ENCODE data around the gene NAA35. TPM values are rescaled to one million over a fixed set of nuclear protein-coding genes. Genes with fewer than 3 reads are reported as not detected.

NAA35 gene
- total RNA-seq, 1 donor from 2014 or later, result 17.9 TPM

DNA sequence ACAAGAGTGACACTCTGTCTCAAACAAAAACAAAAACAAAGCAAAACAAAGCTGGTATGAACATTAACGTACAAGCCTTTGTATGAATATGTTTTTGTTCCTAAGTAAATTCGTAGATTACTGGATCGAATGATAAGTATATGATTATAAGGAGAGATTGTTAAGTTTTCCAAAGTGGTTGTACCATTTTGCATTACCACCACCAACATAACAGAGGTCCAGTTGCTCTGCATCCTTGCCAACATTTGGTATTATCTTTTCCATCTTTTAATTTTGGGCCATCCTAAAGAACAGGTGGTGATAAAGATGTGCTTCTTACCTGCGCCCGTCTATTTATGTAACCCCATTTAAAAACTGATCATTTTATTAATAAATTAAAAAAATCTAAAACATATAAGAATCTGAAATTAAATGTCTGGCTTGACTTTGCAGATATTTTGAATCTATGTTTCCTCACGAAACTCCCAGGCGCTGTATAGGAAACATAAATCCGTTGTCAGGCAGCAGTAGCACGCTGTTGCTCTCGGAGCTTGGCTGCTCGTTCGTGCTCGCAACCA lies 593 bp upstream of the NAA35 start:
- Histone ChIP-seq H3K9me3 (replicated peaks) (no peaks in the 10 kb centered on the region), H3K4me1 (peaks cover 43% of the 10 kb centered on the region), H3K27me3 (ENCODE audit: low read depth) (no peaks in the 10 kb centered on the region), H3K27ac (replicated peaks) (peak overlapping the region; percentile 94), H3K4me3 (peak overlapping the region; percentile 82), H3K36me3 (peaks cover 23% of the 10 kb centered on the region)
- no peak for DNase-seq
- TF ChIP-seq, protein P1, sequence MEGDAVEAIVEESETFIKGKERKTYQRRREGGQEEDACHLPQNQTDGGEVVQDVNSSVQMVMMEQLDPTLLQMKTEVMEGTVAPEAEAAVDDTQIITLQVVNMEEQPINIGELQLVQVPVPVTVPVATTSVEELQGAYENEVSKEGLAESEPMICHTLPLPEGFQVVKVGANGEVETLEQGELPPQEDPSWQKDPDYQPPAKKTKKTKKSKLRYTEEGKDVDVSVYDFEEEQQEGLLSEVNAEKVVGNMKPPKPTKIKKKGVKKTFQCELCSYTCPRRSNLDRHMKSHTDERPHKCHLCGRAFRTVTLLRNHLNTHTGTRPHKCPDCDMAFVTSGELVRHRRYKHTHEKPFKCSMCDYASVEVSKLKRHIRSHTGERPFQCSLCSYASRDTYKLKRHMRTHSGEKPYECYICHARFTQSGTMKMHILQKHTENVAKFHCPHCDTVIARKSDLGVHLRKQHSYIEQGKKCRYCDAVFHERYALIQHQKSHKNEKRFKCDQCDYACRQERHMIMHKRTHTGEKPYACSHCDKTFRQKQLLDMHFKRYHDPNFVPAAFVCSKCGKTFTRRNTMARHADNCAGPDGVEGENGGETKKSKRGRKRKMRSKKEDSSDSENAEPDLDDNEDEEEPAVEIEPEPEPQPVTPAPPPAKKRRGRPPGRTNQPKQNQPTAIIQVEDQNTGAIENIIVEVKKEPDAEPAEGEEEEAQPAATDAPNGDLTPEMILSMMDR (IDR thresholded peaks at IDR 0.05; ENCODE audit: borderline replicate concordance), result no peak
- intact Hi-C loops (cut with micrococcal nuclease), result no loop called here

DNA sequence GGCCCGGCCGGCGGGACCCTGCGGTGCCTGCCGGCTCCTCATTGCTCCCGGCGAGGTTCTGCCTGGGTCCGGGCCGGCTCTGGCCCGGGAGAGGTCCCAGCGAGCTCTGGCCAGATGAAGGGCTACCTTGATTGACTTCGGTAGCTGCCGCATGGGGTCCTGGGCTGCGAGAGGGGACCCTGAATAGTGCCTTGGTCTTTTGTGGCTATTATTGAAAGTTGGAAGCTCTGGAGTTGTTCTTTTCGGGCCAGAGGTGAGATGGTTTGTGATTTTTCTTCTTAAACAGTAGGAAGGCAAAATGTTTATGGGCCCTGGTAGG lies 635 bp downstream of the NAA35 start:
- no peaks in the 10 kb centered on the region for H3K9me3 ChIP-seq (replicated peaks)
- no peak for DNase-seq
- peaks cover 46% of the 10 kb centered on the region for H3K4me1 ChIP-seq
- intact Hi-C loops (cut with micrococcal nuclease), result no loop called here
- peak overlapping the region; percentile 94 for H3K27ac ChIP-seq (replicated peaks)
- TF ChIP-seq, protein P1 (IDR thresholded peaks at IDR 0.05; ENCODE audit: borderline replicate concordance), result no peak
- H3K36me3 ChIP-seq, result peaks cover 26% of the 10 kb centered on the region
- H3K4me3 ChIP-seq, result peak overlapping the region; percentile 82
- H3K27me3 ChIP-seq (ENCODE audit: low read depth), result no peaks in the 10 kb centered on the region

DNA sequence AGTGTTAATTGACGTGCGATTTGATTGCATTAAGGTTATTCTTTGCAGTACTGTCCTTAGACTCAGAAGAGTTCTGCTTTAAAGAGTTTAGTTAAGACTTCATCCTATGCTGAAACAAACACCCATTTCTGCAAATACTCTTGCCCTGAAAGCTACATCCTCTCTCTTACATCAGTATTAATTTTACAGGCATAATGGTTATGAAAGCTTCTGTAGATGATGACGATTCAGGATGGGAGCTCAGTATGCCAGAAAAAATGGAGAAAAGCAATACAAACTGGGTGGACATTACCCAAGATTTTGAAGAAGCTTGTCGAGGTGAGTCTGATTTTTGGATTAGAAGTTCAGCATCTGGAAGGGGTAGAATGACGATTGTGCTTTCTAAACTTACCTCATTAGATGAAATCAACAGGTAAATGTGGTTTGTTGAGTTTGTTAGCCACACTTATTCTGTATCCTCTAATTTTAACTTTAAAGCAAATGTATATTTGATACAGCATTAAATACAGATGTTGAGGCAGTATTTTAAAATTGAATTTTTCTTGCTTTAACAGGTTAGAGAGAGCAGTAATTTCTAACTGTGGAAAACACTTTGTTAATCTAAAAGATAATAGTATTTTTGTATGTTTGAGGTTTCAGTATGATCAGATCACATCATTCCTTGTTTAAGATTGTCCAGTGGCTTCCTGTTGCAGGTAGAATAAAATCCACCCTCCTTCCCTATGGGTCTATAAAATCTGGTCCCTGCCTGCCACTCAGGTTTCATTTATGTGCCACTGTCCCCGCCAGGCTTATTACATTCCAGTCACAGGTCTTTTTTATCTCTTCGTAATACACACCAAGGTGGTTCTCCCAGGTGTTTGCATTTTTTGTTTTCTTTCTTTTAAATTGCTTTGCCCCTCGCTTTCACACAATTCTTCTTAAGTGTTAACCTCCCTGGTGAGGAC lies 1.3 kb downstream of the NAA35 start:
- peaks cover 26% of the 10 kb centered on the region for H3K36me3 ChIP-seq
- intact Hi-C loops (cut with micrococcal nuclease), result no loop called here
- peak overlapping the region; percentile 94 for H3K27ac ChIP-seq (replicated peaks)
- no peaks in the 10 kb centered on the region for H3K27me3 ChIP-seq (ENCODE audit: low read depth)
- TF ChIP-seq, protein P1 (IDR thresholded peaks at IDR 0.05; ENCODE audit: borderline replicate concordance), result no peak
- no peak for DNase-seq
- H3K4me1 ChIP-seq, result peaks cover 53% of the 10 kb centered on the region
- no peaks in the 10 kb centered on the region for H3K9me3 ChIP-seq (replicated peaks)
- peak overlapping the region; percentile 82 for H3K4me3 ChIP-seq

DNA sequence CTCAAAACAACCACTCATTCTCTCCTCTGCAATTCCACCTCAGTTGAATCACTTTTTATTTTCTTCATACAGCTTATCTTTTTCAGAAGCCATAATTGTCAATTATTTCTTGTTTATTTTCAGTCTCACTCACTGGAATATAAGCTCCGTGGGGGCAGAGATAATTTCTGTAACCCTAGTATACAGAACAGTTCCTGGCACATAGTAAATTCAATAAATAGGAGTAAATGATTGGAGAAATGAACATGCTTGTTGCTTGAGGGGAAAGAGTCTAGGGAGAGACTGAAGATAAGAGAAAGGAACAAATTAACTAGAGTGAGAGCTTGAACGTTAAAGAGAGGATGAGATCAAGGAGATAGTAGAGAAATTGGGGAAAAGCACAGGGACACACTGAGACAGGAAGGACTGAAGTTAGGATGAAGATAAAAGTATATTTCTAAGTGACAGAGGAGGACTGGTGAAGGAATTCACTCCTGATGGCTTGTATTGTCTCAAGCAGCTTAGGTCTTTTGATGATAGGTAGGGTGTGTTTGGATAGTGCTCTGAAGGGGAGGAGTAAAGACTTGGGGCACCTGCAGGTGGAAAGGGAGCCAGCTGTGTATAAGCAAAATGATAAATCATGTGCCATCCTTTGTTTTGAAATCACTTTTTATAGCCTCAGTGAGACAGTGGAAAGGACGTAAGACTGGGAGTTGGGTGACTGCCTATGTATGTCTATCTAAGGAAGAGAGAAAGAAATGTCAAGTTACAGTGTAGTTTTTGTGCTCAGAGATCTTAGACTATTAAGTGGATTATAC lies 2.2 kb downstream of the NAA35 start:
- peak overlapping the region; percentile 82 for H3K4me3 ChIP-seq
- peaks cover 61% of the 10 kb centered on the region for H3K4me1 ChIP-seq
- H3K36me3 ChIP-seq, result peaks cover 32% of the 10 kb centered on the region
- intact Hi-C loops (cut with micrococcal nuclease), result no loop called here
- no peaks in the 10 kb centered on the region for H3K9me3 ChIP-seq (replicated peaks)
- H3K27me3 ChIP-seq (ENCODE audit: low read depth), result no peaks in the 10 kb centered on the region
- DNase-seq, result no peak
- TF ChIP-seq, protein P1 (IDR thresholded peaks at IDR 0.05; ENCODE audit: borderline replicate concordance), result no peak
- no peak overlapping the region for H3K27ac ChIP-seq (replicated peaks)

DNA sequence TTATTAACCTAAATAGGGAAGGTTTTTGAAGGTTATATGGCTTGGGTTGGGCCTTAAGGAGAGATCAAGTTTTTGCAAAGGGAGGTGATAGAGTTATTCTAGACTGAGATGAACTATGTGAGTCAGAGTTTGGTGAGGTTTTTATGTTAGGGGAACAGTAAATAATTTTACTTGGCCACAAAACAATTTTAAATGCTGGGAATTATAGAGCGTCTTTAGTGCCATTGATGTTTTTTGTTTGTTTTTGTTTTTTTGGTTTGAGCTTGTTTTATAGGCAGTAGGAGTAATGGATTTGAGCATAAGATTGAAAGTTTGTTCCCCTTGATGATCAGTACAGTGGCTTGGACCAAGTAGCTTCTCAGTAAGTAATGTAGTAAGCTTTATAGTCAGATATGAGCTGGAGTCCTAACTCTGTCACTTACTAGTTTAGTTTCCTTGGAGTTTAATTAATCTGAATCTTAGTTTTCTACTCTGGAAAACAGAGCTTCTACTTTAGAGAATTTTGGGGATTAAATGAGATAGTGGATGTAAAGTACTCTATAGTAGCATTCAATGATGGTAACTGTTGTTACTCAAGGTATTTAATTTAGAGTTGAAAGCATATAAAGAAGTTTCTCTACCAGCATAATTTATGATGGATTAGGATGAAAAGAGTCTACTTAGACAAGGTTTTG lies 2.9 kb downstream of the NAA35 start:
- intact Hi-C loops (cut with micrococcal nuclease), result no loop called here
- H3K36me3 ChIP-seq, result peaks cover 32% of the 10 kb centered on the region
- H3K27ac ChIP-seq (replicated peaks), result no peak overlapping the region
- H3K4me1 ChIP-seq, result peaks cover 64% of the 10 kb centered on the region
- TF ChIP-seq, protein P1 (IDR thresholded peaks at IDR 0.05; ENCODE audit: borderline replicate concordance), result no peak
- H3K27me3 ChIP-seq (ENCODE audit: low read depth), result no peaks in the 10 kb centered on the region
- DNase-seq, result no peak
- no peak overlapping the region for H3K4me3 ChIP-seq
- no peaks in the 10 kb centered on the region for H3K9me3 ChIP-seq (replicated peaks)

Measured in left ventricle myocardium inferior (tissue), 1 donor.